LNCaP clone FGC (cell line): Measurements from ENCODE around the gene CCL7.

ENCODE experiments used
- DNase-seq: peaks from one replicate; pipeline ENCODE4 v3.0.0-alpha.2; 2011; ENCODE audit warnings: low read depth
- H3K4me3 ChIP-seq: 2 replicates; pipeline ENCODE4 v1.5.1; 2011; ENCODE audit warnings: mild to moderate bottlenecking, low read depth, low read length, control low read depth
- TF ChIP-seq, protein P1 (sequence below): IDR thresholded peaks from 2 replicates; pipeline ENCODE4 v1.5.1; 2012; ENCODE audit warnings: mild to moderate bottlenecking; ENCODE audit not compliant: control insufficient read depth, insufficient read depth; ENCODE audit errors: extremely low read depth

Gene CCL7

DNA sequence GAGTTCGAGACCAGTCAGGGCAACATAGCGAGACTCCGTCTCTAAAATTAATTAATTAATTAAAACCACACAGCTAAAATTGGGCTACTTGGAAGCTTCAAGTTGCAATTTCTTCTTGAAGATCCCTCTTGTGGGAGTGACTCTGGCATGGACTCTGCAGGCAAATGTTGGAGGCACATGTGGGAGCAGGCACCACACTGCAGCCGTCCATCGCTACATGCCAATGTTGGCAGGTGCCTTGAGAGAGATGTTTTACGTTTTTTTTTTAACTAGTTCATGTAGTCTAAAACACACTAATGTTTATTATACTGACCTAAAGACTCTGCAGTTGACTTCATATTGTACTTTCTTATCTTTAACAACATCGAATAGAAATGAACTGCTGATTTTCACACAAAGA, 41.3 kb downstream of the CCL7 start:
- no peak overlapping the region for H3K4me3 ChIP-seq
- TF ChIP-seq, protein P1, sequence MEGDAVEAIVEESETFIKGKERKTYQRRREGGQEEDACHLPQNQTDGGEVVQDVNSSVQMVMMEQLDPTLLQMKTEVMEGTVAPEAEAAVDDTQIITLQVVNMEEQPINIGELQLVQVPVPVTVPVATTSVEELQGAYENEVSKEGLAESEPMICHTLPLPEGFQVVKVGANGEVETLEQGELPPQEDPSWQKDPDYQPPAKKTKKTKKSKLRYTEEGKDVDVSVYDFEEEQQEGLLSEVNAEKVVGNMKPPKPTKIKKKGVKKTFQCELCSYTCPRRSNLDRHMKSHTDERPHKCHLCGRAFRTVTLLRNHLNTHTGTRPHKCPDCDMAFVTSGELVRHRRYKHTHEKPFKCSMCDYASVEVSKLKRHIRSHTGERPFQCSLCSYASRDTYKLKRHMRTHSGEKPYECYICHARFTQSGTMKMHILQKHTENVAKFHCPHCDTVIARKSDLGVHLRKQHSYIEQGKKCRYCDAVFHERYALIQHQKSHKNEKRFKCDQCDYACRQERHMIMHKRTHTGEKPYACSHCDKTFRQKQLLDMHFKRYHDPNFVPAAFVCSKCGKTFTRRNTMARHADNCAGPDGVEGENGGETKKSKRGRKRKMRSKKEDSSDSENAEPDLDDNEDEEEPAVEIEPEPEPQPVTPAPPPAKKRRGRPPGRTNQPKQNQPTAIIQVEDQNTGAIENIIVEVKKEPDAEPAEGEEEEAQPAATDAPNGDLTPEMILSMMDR: no peak

DNA sequence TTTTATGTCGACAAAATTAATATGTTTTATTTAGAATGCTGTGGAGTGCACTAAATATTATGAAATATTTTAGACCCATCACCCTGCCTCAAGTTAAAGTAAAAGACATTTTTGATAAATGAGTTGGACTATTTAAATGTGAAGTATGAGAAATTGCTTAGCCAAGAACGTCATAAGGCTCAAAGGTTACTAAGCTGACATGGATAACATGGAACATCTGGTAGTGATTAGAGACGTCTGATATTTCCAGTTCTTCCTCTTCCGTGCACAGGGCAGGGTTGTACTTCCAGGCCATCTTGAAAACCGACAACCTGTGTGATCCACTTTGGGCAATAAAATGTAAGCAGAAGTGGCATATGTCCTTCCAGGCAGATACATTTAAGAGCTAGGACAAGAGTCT, 42.1 kb downstream of the CCL7 start:
- DNase-seq: no peak
- TF ChIP-seq, protein P1: no peak

More for the DNA sequence above, 41.3 kb downstream of the CCL7 start:
- DNase-seq: no peak

DNA sequence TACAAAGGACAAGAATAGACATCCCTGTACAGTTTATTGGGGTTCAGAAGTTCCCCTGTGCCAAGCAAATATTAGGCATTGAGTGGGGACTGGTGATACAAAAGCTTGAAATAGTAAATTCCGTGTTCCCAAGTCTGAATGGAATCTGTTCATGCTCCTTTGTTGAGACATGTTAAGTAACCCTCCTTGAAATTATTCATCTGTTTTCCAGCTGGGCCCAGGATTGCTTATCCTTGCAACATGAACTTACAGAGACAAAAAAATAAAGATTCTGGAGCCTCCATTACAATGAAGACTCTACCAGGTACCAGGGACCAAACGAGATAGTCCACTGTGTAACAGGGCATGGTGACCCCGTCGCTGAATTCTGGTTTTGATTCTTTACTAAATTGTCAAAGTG, 43.1 kb downstream of the CCL7 start:
- H3K4me3 ChIP-seq: no peak overlapping the region
- TF ChIP-seq, protein P1: no peak
- DNase-seq: no peak

More for the DNA sequence above, 42.1 kb downstream of the CCL7 start:
- no peak overlapping the region for H3K4me3 ChIP-seq

DNA sequence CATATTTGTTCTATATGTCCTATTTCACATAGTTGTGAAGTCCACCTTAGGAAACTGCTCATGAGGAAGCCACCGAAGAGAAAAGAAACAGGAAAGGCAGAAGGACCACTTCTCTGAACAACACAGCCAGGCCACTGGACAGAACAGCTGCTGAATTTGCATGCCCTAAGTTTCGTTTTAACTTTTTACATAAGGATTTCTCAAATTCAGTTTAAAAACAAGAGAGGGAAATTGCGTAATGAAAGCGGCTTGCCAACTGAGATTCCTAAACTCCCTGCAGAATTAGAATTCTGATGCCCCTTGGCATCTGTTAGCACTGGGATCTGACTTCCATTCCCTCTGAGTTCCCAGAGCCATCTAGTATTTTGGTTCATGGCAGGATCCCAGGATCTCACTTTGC, 44.3 kb downstream of the CCL7 start:
- no peak overlapping the region for H3K4me3 ChIP-seq
- TF ChIP-seq, protein P1: no peak
- DNase-seq: no peak

DNA sequence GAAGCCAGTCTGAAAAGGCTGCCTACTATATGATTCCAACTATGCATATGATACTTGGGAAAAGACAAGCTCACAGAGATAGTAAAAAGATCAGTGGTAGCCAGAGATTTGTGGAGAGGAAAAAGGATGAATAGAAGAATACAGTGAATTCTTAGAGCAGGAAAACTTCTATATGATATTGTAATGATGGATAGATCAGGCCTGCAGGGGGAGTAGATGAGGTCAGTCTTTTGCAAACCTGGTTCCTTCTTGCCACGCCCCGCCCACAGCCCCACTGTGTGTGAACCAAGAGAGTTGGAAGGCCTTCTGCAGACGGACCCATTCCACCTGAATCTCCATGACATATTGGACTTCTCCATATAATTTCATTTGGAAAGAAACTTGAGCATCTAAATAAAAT, 48.5 kb downstream of the CCL7 start:
- no peak overlapping the region for H3K4me3 ChIP-seq
- no peak for DNase-seq
- TF ChIP-seq, protein P1: no peak

DNA sequence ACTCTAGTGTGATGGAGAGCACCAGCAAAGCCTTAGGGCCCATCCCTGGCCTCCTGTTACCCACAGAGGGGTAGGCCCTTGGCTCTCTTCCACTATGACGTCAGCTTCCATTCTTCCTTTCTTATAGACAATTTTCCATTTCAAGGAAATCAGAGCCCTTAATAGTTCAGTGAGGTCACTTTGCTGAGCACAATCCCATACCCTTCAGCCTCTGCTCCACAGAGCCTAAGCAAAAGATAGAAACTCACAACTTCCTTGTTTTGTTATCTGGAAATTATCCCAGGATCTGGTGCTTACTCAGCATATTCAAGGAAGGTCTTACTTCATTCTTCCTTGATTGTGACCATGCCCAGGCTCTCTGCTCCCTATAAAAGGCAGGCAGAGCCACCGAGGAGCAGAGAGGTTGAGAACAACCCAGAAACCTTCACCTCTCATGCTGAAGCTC, 49.0 kb downstream of the CCL7 start, which contains the start of gene CCL8:
TSS of gene CCL8 (plus strand) at position 397 of the 445 bp plus-strand sequence. CDS start 67 bp downstream, outside the sequence.
- no peak within 1 kb of the TSS for H3K4me3 ChIP-seq
- peak; percentile 39 for DNase-seq
- TF ChIP-seq, protein P1: no peak
